Mucosa of stomach (tissue), 1 donor: ENCODE data around the gene SASH3.

Experiments used
- H3K27me3 ChIP-seq: one replicate; pipeline ENCODE4 v1.7.0; 2013; ENCODE audit warnings: mild to moderate bottlenecking, low read length; ENCODE audit not compliant: control insufficient read depth, insufficient read depth
- H3K36me3 ChIP-seq: one replicate; pipeline ENCODE4 v1.7.0; 2013; ENCODE audit warnings: low read length; ENCODE audit not compliant: control insufficient read depth, insufficient read depth
- H3K4me1 ChIP-seq: one replicate; pipeline ENCODE4 v1.7.0; 2013; ENCODE audit warnings: mild to moderate bottlenecking, low read length; ENCODE audit not compliant: control insufficient read depth, insufficient read depth
- H3K4me3 ChIP-seq: one replicate; pipeline ENCODE4 v1.7.0; 2013; ENCODE audit warnings: low read length
- H3K9ac ChIP-seq: one replicate; pipeline ENCODE4 v1.7.0; 2013; ENCODE audit warnings: mild to moderate bottlenecking, low read length, moderate library complexity
- H3K9me3 ChIP-seq: one replicate; pipeline ENCODE4 v1.7.0; 2013; ENCODE audit warnings: mild to moderate bottlenecking, low read length, moderate library complexity; ENCODE audit not compliant: control insufficient read depth
- donor health status: Pancreatic carcinoma.

The SASH3 gene

GRCh38 chrX:129790808-129791207 is 11.1 kb downstream of the SASH3 start:
- H3K9me3 ChIP-seq = no peaks in the 10 kb centered on the region
- H3K27me3 ChIP-seq = no peaks in the 10 kb centered on the region
- H3K4me1 ChIP-seq = no peaks in the 10 kb centered on the region
- no peaks in the 10 kb centered on the region for H3K36me3 ChIP-seq
- H3K4me3 ChIP-seq = no peak overlapping the region
- H3K9ac ChIP-seq = no peak overlapping the region

GRCh38 chrX:129791336-129791735 is 11.6 kb downstream of the SASH3 start:
- Histone ChIP-seq H3K4me3 (no peak overlapping the region), H3K27me3 (no peaks in the 10 kb centered on the region), H3K4me1 (no peaks in the 10 kb centered on the region), H3K36me3 (no peaks in the 10 kb centered on the region), H3K9me3 (no peaks in the 10 kb centered on the region), H3K9ac (no peak overlapping the region)

GRCh38 chrX:129791961-129792570 is 12.3 kb downstream of the SASH3 start:
- Histone ChIP-seq H3K36me3 (no peaks in the 10 kb centered on the region), H3K9ac (no peak overlapping the region), H3K4me3 (no peak overlapping the region), H3K9me3 (no peaks in the 10 kb centered on the region), H3K27me3 (no peaks in the 10 kb centered on the region), H3K4me1 (no peaks in the 10 kb centered on the region)

- no peaks in the 10 kb centered on the region for H3K36me3 ChIP-seq
- H3K27me3 ChIP-seq = no peaks in the 10 kb centered on the region
- no peak overlapping the region for H3K4me3 ChIP-seq
- no peaks in the 10 kb centered on the region for H3K9me3 ChIP-seq
- no peak overlapping the region for H3K9ac ChIP-seq
- no peaks in the 10 kb centered on the region for H3K4me1 ChIP-seq
These were observed 13.0 kb downstream of the SASH3 start for GRCh38 chrX:129792586-129793291.

- H3K36me3 ChIP-seq = no peaks in the 10 kb centered on the region
- no peaks in the 10 kb centered on the region for H3K9me3 ChIP-seq
- H3K4me3 ChIP-seq = no peak overlapping the region
- H3K27me3 ChIP-seq = no peaks in the 10 kb centered on the region
- no peak overlapping the region for H3K9ac ChIP-seq
- no peaks in the 10 kb centered on the region for H3K4me1 ChIP-seq
These were observed 13.9 kb downstream of the SASH3 start for GRCh38 chrX:129793604-129794191.

GRCh38 chrX:129795584-129795983 is 15.8 kb downstream of the SASH3 start:
- no peaks in the 10 kb centered on the region for H3K9me3 ChIP-seq
- no peak overlapping the region for H3K9ac ChIP-seq
- no peaks in the 10 kb centered on the region for H3K36me3 ChIP-seq
- no peaks in the 10 kb centered on the region for H3K4me1 ChIP-seq
- H3K4me3 ChIP-seq = no peak overlapping the region
- H3K27me3 ChIP-seq = no peaks in the 10 kb centered on the region

- no peaks in the 10 kb centered on the region for H3K9me3 ChIP-seq
- no peak overlapping the region for H3K4me3 ChIP-seq
- no peaks in the 10 kb centered on the region for H3K4me1 ChIP-seq
- H3K27me3 ChIP-seq = no peaks in the 10 kb centered on the region
- no peaks in the 10 kb centered on the region for H3K36me3 ChIP-seq
- H3K9ac ChIP-seq = no peak overlapping the region
These were observed 17.6 kb downstream of the SASH3 start for GRCh38 chrX:129797251-129797906.

GRCh38 chrX:129798456-129798855 is 18.7 kb downstream of the SASH3 start:
- Histone ChIP-seq H3K9me3 (no peaks in the 10 kb centered on the region), H3K4me1 (no peaks in the 10 kb centered on the region), H3K9ac (no peak overlapping the region), H3K4me3 (no peak overlapping the region), H3K36me3 (no peaks in the 10 kb centered on the region), H3K27me3 (no peaks in the 10 kb centered on the region)

GRCh38 chrX:129798888-129799287 is 19.1 kb downstream of the SASH3 start:
- Histone ChIP-seq H3K9me3 (no peaks in the 10 kb centered on the region), H3K9ac (no peak overlapping the region)

GRCh38 chrX:129800186-129800585 is 20.4 kb downstream of the SASH3 start:
- no peaks in the 10 kb centered on the region for H3K4me1 ChIP-seq
- H3K36me3 ChIP-seq = no peaks in the 10 kb centered on the region
- no peaks in the 10 kb centered on the region for H3K9me3 ChIP-seq
- H3K27me3 ChIP-seq = no peaks in the 10 kb centered on the region
- H3K4me3 ChIP-seq = no peak overlapping the region
- no peak overlapping the region for H3K9ac ChIP-seq

More at GRCh38 chrX:129798888-129799287, 19.1 kb downstream of the SASH3 start:
- H3K4me1 ChIP-seq = no peaks in the 10 kb centered on the region
- no peak overlapping the region for H3K4me3 ChIP-seq
- no peaks in the 10 kb centered on the region for H3K27me3 ChIP-seq
- H3K36me3 ChIP-seq = no peaks in the 10 kb centered on the region

GRCh38 chrX:129802863-129803262 is 23.1 kb downstream of the SASH3 start:
- H3K4me1 ChIP-seq = no peaks in the 10 kb centered on the region
- no peak overlapping the region for H3K9ac ChIP-seq

GRCh38 chrX:129804806-129805205 is 25.1 kb downstream of the SASH3 start:
- H3K4me1 ChIP-seq = no peaks in the 10 kb centered on the region
- H3K9me3 ChIP-seq = no peaks in the 10 kb centered on the region
- H3K4me3 ChIP-seq = no peak overlapping the region
- H3K27me3 ChIP-seq = no peaks in the 10 kb centered on the region
- no peak overlapping the region for H3K9ac ChIP-seq
- no peaks in the 10 kb centered on the region for H3K36me3 ChIP-seq

More at GRCh38 chrX:129802863-129803262, 23.1 kb downstream of the SASH3 start:
- Histone ChIP-seq H3K9me3 (no peaks in the 10 kb centered on the region), H3K36me3 (no peaks in the 10 kb centered on the region), H3K27me3 (no peaks in the 10 kb centered on the region), H3K4me3 (no peak overlapping the region)
